Fibroblast of the aortic adventitia (primary cell): ENCODE measurements around the gene AP2A1. TPM values are rescaled to one million over a fixed set of nuclear protein-coding genes. Genes with fewer than 3 reads are reported as not detected.

Source experiments
- DNase-seq: peaks from one replicate; pipeline ENCODE4 v3.0.0-alpha.2; 2010; ENCODE audit warnings: low read depth
- H3K4me3 ChIP-seq: 2 replicates; pipeline ENCODE4 v1.5.1; 2011; ENCODE audit warnings: low read depth, mild to moderate bottlenecking, control low read depth, low read length, moderate library complexity
- CTCF ChIP-seq: IDR thresholded peaks from 2 replicates; pipeline ENCODE4 v1.5.1; 2011; ENCODE audit warnings: mild to moderate bottlenecking, low read length, control low read depth, inconsistent platforms; ENCODE audit not compliant: insufficient read depth
- total RNA-seq: library from RNA; depleted of rRNA; stranded (reverse); fragments of >200 nt; gene quantifications from 2 replicates; pipeline ENCODE4 v1.2.3, GENCODE V29; 2012; ENCODE audit warnings: low replicate concordance

Gene AP2A1
- total RNA-seq, 1 donor, result 115 TPM

- DNase-seq, result no peak
- no peak overlapping the region for H3K4me3 ChIP-seq
- TF ChIP-seq CTCF, result no peak
These were observed 2.5 kb upstream of the AP2A1 start for GRCh38 chr19:49764341-49764740.

GRCh38 chr19:49766007-49766929 lies 533 bp upstream of the AP2A1 start:
- peak overlapping the region; percentile 57 for H3K4me3 ChIP-seq
- peak; percentile 100 for DNase-seq
- TF ChIP-seq CTCF, result no peak

GRCh38 chr19:49767381-49767780 lies 580 bp downstream of the AP2A1 start:
- DNase-seq, result peak; percentile 11
- H3K4me3 ChIP-seq, result peak overlapping the region; percentile 92
- TF ChIP-seq CTCF, result no peak

GRCh38 chr19:49767967-49768581 lies 1.3 kb downstream of the AP2A1 start:
- peak overlapping the region; percentile 92 for H3K4me3 ChIP-seq
- no peak for DNase-seq
- no peak for TF ChIP-seq CTCF

- H3K4me3 ChIP-seq, result no peak overlapping the region
- no peak for TF ChIP-seq CTCF
- no peak for DNase-seq
These were observed 3.7 kb downstream of the AP2A1 start for GRCh38 chr19:49770529-49770928.

GRCh38 chr19:49771674-49772139 lies 4.9 kb downstream of the AP2A1 start:
- H3K4me3 ChIP-seq, result no peak overlapping the region
- TF ChIP-seq CTCF, result no peak

More at GRCh38 chr19:49771674-49772139, 4.9 kb downstream of the AP2A1 start:
- DNase-seq, result no peak
